SK-N-SH (cell line): ENCODE results near the gene TSPAN14. TPM values are rescaled to one million over a fixed set of nuclear protein-coding genes. Genes with fewer than 3 reads are reported as not detected.

Source experiments
- CTCF ChIA-PET: fragments of 300-600, 350-600 bp; formaldehyde crosslinking; extraction: SDS; loops from one replicate; lab custom pipeline; 2021; lab: Yijun Ruan, JAX
- POLR2A ChIA-PET: fragments of 350-600 bp; sonication (Branson Sonifier 250); formaldehyde crosslinking; extraction: SDS; loops from one replicate; lab custom pipeline; 2020; ENCODE audit warnings: antibody characterized with exemption, inconsistent platforms; lab: Yijun Ruan, JAX
- DNase-seq: peaks from one replicate; pipeline ENCODE4 v3.0.0; 2012
- H2AFZ ChIP-seq: fragments of 200-600 bp; sonication (generic); 2 replicates; pipeline ENCODE4 v1.8.1; 2016; ENCODE audit warnings: antibody characterized with exemption, mild to moderate bottlenecking, low read depth
- H3F3A ChIP-seq: fragments of 200-600 bp; sonication (generic); replicated peaks from 2 replicates; pipeline ENCODE3; 2016; ENCODE audit warnings: antibody characterized with exemption, mild to moderate bottlenecking; ENCODE audit not compliant: insufficient read depth
- H3K27ac ChIP-seq, 2 experiments: fragments of 200-500 bp in 1 of 2; fragments of 200-600 bp in 1 of 2; sonication (Bioruptor generic) in 1 of 2; sonication (generic), shearing (Covaris generic) in 1 of 2; 2 replicates each; pipeline versions ENCODE4 v1.5.1 to v1.6.1; 2014 to 2016; ENCODE audit warnings: low read depth in 2 of 2, inconsistent platforms in 1 of 2, low read length in 1 of 2, mild to moderate bottlenecking in 1 of 2, mixed read lengths in 1 of 2
- H3K27me3 ChIP-seq: fragments of 200-600 bp; sonication (generic), shearing (Covaris generic); 2 replicates; pipeline ENCODE4 v1.6.1; 2016; ENCODE audit warnings: mixed run types; ENCODE audit not compliant: insufficient read depth
- H3K36me3 ChIP-seq, 2 experiments: fragments of 200-500 bp in 1 of 2; fragments of 200-600 bp in 1 of 2; sonication (Bioruptor generic) in 1 of 2; sonication (generic) in 1 of 2; replicated peaks in 1 of 2; 2 replicates each; pipeline versions ENCODE3 to v1.5.1; 2014 to 2016; ENCODE audit warnings: low read length in 1 of 2, mild to moderate bottlenecking in 1 of 2; ENCODE audit not compliant: insufficient read depth in 2 of 2, control insufficient read depth in 1 of 2
- H3K4me1 ChIP-seq, 2 experiments: fragments of 200-500 bp in 1 of 2; fragments of 200-600 bp in 1 of 2; sonication (Bioruptor generic) in 1 of 2; sonication (generic), shearing (Covaris generic) in 1 of 2; 2 replicates each; pipeline versions ENCODE4 v1.5.1 to v1.6.1; 2014 to 2016; ENCODE audit warnings: low read depth in 1 of 2, low read length in 1 of 2, mixed run types in 1 of 2; ENCODE audit not compliant: insufficient read depth in 2 of 2, control insufficient read depth in 1 of 2
- H3K4me2 ChIP-seq: fragments of 200-600 bp; sonication (generic), shearing (Covaris generic); 2 replicates; pipeline ENCODE4 v1.6.1; 2017; ENCODE audit warnings: mixed run types
- H3K4me3 ChIP-seq, 2 experiments: fragments of 200-500 bp in 1 of 2; fragments of 200-600 bp in 1 of 2; sonication (Bioruptor generic) in 1 of 2; sonication (generic), shearing (Covaris generic) in 1 of 2; 2 replicates each; pipeline versions ENCODE4 v1.5.1 to v1.8.1; 2014 to 2016; ENCODE audit warnings: low read depth in 2 of 2, inconsistent platforms in 1 of 2, low read length in 1 of 2, mild to moderate bottlenecking in 1 of 2, mixed read lengths in 1 of 2, moderate library complexity in 1 of 2
- H3K79me2 ChIP-seq: fragments of 200-600 bp; sonication (generic); 2 replicates; pipeline ENCODE4 v1.8.1; 2017; ENCODE audit warnings: mild to moderate bottlenecking; ENCODE audit not compliant: insufficient read depth
- H3K9ac ChIP-seq: fragments of 200-600 bp; sonication (generic); 2 replicates; pipeline ENCODE4 v1.6.1; 2017; ENCODE audit warnings: mixed run types
- H3K9me2 ChIP-seq: fragments of 200-600 bp; sonication (generic); 2 replicates; pipeline ENCODE4 v1.6.1; 2017; ENCODE audit warnings: mixed run types
- H3K9me3 ChIP-seq: fragments of 200-600 bp; sonication (generic); 2 replicates; pipeline ENCODE4 v1.6.1; 2017; ENCODE audit warnings: mixed run types, mild to moderate bottlenecking, moderate library complexity
- H4K20me1 ChIP-seq: fragments of 200-600 bp; sonication (generic); 2 replicates; pipeline ENCODE4 v1.6.1; 2017; ENCODE audit warnings: mild to moderate bottlenecking, mixed run types; ENCODE audit not compliant: insufficient read depth
- CHD2 ChIP-seq: fragments of 150-350 bp; IDR thresholded peaks from 2 replicates; pipeline ENCODE4 v1.6.1; 2018; ENCODE audit warnings: low read length; ENCODE audit not compliant: partially characterized antibody
- CTCF ChIP-seq: fragments of 200-600 bp; sonication (generic); IDR thresholded peaks from 2 replicates; pipeline ENCODE4 v1.6.1; 2017; ENCODE audit warnings: antibody characterized with exemption, mild to moderate bottlenecking, moderate library complexity
- EP300 ChIP-seq, 2 experiments: IDR thresholded peaks; 2 replicates each; pipeline versions ENCODE4 v1.4.0 to v1.6.1; 2012; ENCODE audit warnings: borderline replicate concordance in 1 of 2, low read depth in 1 of 2, low read length in 1 of 2
- FOSL2 ChIP-seq: IDR thresholded peaks from 2 replicates; pipeline ENCODE4 v1.4.0; 2012; ENCODE audit warnings: low read depth, mild to moderate bottlenecking, moderate library complexity, borderline replicate concordance
- GABPA ChIP-seq: IDR thresholded peaks from 2 replicates; pipeline ENCODE4 v1.4.0; 2012; ENCODE audit warnings: low read depth, mild to moderate bottlenecking
- GATA2 ChIP-seq: sonication (generic); formaldehyde crosslinking; IDR thresholded peaks from 2 replicates; pipeline ENCODE4 v1.5.0; 2020; ENCODE audit warnings: mild to moderate bottlenecking, missing genetic modification reagents
- JUND ChIP-seq: IDR thresholded peaks from 2 replicates; pipeline ENCODE4 v1.4.0; 2012
- MXI1 ChIP-seq: IDR thresholded peaks from 2 replicates; pipeline ENCODE4 v1.6.1; 2012; ENCODE audit warnings: mild to moderate bottlenecking, low read depth, low read length, improper control_type of control experiment
- NFIC ChIP-seq: IDR thresholded peaks from 2 replicates; pipeline ENCODE4 v1.4.0; 2012; ENCODE audit warnings: borderline replicate concordance
- RAD21 ChIP-seq: IDR thresholded peaks from 2 replicates; pipeline ENCODE4 v1.6.1; 2012; ENCODE audit warnings: mild to moderate bottlenecking, low read length
- RCOR1 ChIP-seq: fragments of 150-350 bp; IDR thresholded peaks from 2 replicates; pipeline ENCODE4 v1.6.1; 2017; ENCODE audit warnings: antibody characterized with exemption, low read length
- RXRA ChIP-seq: IDR thresholded peaks from 2 replicates; pipeline ENCODE4 v1.4.0; 2012; ENCODE audit warnings: low read depth, mild to moderate bottlenecking, borderline replicate concordance
- TCF12 ChIP-seq: IDR thresholded peaks from 2 replicates; pipeline ENCODE4 v1.4.0; 2012
- TEAD4 ChIP-seq: IDR thresholded peaks from 2 replicates; pipeline ENCODE4 v1.4.0; 2012; ENCODE audit warnings: mild to moderate bottlenecking, borderline replicate concordance; ENCODE audit not compliant: insufficient read depth
- WGBS: methylation state at CpG from one replicate; pipeline ENCODE4 v1.1.6; 2017; ENCODE audit warnings: low lambda C conversion rate; 5-methylcytosine and 5-hydroxymethylcytosine counted together
- polyA plus RNA-seq, 3 experiments: library from polyadenylated mRNA; depleted of rRNA; stranded (reverse); fragments of >200 nt; gene quantifications; 2 replicates each; pipeline ENCODE4 v1.2.3, GENCODE V29; 2012

TSPAN14 gene
- polyA plus RNA-seq, 1 of the 3 experiments (the other 2 are of a cell fraction) = 78.1 TPM

DNA sequence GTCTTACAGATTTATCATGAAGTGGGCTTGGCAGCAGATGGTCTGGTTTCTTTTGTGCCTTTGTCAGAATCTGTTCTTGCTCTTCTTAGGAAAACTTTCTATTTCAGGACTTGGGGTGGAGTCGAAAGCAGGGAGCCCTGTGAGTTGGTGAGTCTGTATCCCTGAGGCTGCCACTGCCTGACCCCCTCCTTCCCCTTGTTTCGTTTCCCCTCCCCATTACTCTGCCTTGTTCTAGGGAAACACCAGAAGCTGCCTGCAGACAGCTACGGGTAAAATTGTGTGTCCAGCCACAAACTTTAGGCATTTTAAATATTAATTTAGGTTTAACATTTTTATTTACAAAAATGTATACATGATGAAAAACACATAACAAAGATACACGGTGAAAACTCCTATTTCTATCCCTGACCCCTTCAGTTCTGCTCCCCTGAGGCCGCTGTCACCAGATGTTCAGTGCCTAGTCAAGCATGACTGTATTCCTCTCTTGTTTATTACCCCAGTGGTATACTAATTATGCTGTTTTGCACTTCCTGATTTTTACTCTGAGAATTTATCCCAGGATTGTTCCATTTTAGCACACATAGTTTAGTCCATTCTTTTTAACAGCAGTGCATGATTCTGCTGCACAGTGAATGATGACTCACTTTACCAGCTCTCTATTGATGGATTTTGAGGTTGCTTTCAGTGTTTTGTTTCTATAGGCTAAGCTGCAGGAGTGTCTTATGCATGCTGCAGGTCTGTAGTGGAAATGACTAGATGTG lies 9.1 kb downstream of the TSPAN14 start:
- Histone ChIP-seq H3K36me3 (no peaks in the 10 kb centered on the region), H3F3A (peaks cover 8% of the 10 kb centered on the region), H3K9ac (no peak overlapping the region), H3K9me3 (no peaks in the 10 kb centered on the region), H3K9me2 (no peaks in the 10 kb centered on the region), H3K79me2 (peaks cover 100% of the 10 kb centered on the region), H3K4me1 (peaks cover 75 to 84% of the 10 kb centered on the region in 2 experiments), H2AFZ (no peak overlapping the region), H3K4me3 (no peak overlapping the region), H3K27me3 (no peaks in the 10 kb centered on the region), H3K27ac (peak overlapping the region; percentile 38 to 52), H4K20me1 (peaks cover 99% of the 10 kb centered on the region), H3K4me2 (peak overlapping the region; percentile 64)
- DNase-seq = peak; percentile 59
- TF ChIP-seq TCF12 = 0 out of 2 replicates have a peak, but pooled peaks have one; percentile 13
- no peak for TF ChIP-seq EP300 (IDR thresholded peaks at IDR 0.05; ENCODE audit: borderline replicate concordance in 1 of 2, low read depth in 1 of 2, low read length in 1 of 2)
- TF ChIP-seq RCOR1 = peak; percentile 34; the same call in 1 of the 2 replicates
- TF ChIP-seq GABPA = no peak
- no peak for TF ChIP-seq CHD2
- TF ChIP-seq JUND = peak; percentile 58
- TF ChIP-seq GATA2 = no peak
- TF ChIP-seq FOSL2 = peak; percentile 63; the same call in 1 of the 2 replicates
- 38% methylated on average over 5 of the region's 5 CpGs for WGBS
- POLR2A ChIA-PET = no interaction called here
- CTCF ChIA-PET = interaction anchor here (0.6 to 35.3 kb wide), 9 partner anchors 15 to 239 kb away, joined by 3 to 602 read pairs (median 4); no protein-coding TSS in a partner anchor

DNA sequence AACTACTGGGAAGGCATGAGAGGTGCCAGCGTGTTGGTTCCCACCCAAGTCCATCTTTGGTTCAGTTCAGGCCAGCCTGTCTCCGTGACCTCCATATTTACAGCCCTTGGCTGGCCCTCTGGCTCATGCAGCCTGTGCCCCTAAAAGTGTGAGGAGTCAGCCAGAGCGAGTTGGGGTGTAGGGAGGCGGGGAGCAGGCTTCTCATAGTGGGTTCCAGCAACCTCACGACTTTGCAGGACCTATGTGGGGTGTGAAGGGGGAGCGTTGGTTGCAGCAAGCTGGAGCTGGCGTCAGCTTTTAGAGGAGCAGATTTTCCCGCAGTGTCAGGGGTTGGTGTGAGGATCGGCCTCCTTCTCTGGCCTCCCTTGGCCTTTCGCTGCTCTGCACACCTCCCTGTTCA lies 9.8 kb downstream of the TSPAN14 start:
- H3K36me3 ChIP-seq = no peaks in the 10 kb centered on the region
- no peak for DNase-seq
- H3K27me3 ChIP-seq = no peaks in the 10 kb centered on the region
- POLR2A ChIA-PET = interaction anchor here (1.2 kb wide), 1 partner anchor 10 kb away, joined by 5 read pairs; no protein-coding TSS in a partner anchor
- TF ChIP-seq NFIC (no peak), MXI1 (no peak), FOSL2 (no peak), CTCF (no peak), RAD21 (no peak), GABPA (no peak), RXRA (no peak), TEAD4 (no peak)
- H3K9me2 ChIP-seq = no peaks in the 10 kb centered on the region
- H3K27ac ChIP-seq = peak overlapping the region; percentile 38 to 52; a peak in 3 of 4 replicates
- H2AFZ ChIP-seq = no peak overlapping the region
- H3K4me3 ChIP-seq = no peak overlapping the region
- no peak overlapping the region for H3K9ac ChIP-seq
- H3F3A ChIP-seq = peaks cover 5% of the 10 kb centered on the region
- H4K20me1 ChIP-seq = peaks cover 99% of the 10 kb centered on the region
- H3K4me2 ChIP-seq = peak overlapping the region; percentile 64; the same call in 1 of the 2 replicates
- H3K4me1 ChIP-seq = peaks cover 70 to 77% of the 10 kb centered on the region in 2 experiments
- WGBS = 94% methylated on average over 8 of the region's 10 CpGs
- CTCF ChIA-PET = interaction anchor here (0.6 to 35.3 kb wide), 4 partner anchors 19 to 239 kb away, joined by 3 to 602 read pairs (median 20); no protein-coding TSS in a partner anchor
- H3K79me2 ChIP-seq = peaks cover 100% of the 10 kb centered on the region
- no peaks in the 10 kb centered on the region for H3K9me3 ChIP-seq
